Omental fat pad (tissue), 4 donors: ENCODE data around the gene PRKCZ. TPM values are rescaled to one million over a fixed set of nuclear protein-coding genes. Genes with fewer than 3 reads are reported as not detected.

Experiments used
- ATAC-seq: fragments of 150-250 bp; one replicate; pipeline ENCODE4 v1.9.1; 2016; ENCODE audit warnings: mild to moderate bottlenecking, moderate library complexity; ENCODE audit not compliant: low FRiP score
- DNase-seq: peaks from one replicate; pipeline ENCODE4 v3.0.0-alpha.2; 2019; ENCODE audit warnings: low spot score
- CTCF ChIP-seq, 3 donors: fragments of 450-650 bp; IDR thresholded peaks; one replicate each; pipeline ENCODE4 v1.5.1; 2016 to 2017; ENCODE audit warnings: antibody characterized with exemption in 3 of 3, mild to moderate bottlenecking in 3 of 3, moderate library complexity in 2 of 3
- total RNA-seq, 4 donors: library from RNA; depleted of rRNA; stranded (reverse); fragments of >200 nt; gene quantifications; one replicate each; pipeline ENCODE4 v1.1.0, GENCODE V29; 2016

Gene PRKCZ
- total RNA-seq, 4 donors from 2014 or later = 2.5 to 8.1 (median 2.6) TPM

GRCh38 chr1:2085080-2085479 lies 34.9 kb downstream of the PRKCZ start:
- no peak for TF ChIP-seq CTCF (IDR thresholded peaks at IDR 0.05)
- ATAC-seq (no peak), DNase-seq (no peak)

GRCh38 chr1:2086446-2087078 lies 36.4 kb downstream of the PRKCZ start:
- DNase-seq (no peak), ATAC-seq (no peak)
- TF ChIP-seq CTCF (IDR thresholded peaks at IDR 0.05) = no peak

- ATAC-seq = no peak
- no peak for DNase-seq
- TF ChIP-seq CTCF (IDR thresholded peaks at IDR 0.05) = no peak
Measured at GRCh38 chr1:2087766-2088165, 37.6 kb downstream of the PRKCZ start.

- no peak for TF ChIP-seq CTCF (IDR thresholded peaks at IDR 0.05)
- ATAC-seq (no peak), DNase-seq (no peak)
Measured at GRCh38 chr1:2088458-2088857, 38.2 kb downstream of the PRKCZ start.

GRCh38 chr1:2089051-2089450 lies 38.8 kb downstream of the PRKCZ start:
- no peak for TF ChIP-seq CTCF (IDR thresholded peaks at IDR 0.05)
- no peak for ATAC-seq
- no peak for DNase-seq

- TF ChIP-seq CTCF (IDR thresholded peaks at IDR 0.05) = no peak
- ATAC-seq (no peak), DNase-seq (no peak)
Measured at GRCh38 chr1:2090216-2090890, 40.1 kb downstream of the PRKCZ start.
